ENCODE results near the gene MIEF1.

MIEF1 gene

GRCh38 chr22:39558950-39559349 is 56.9 kb downstream of the MIEF1 start:
- no peak for DNase-seq (ENCODE audit: low read depth)

- DNase-seq (ENCODE audit: low read depth): no peak
These were observed 57.5 kb downstream of the MIEF1 start for GRCh38 chr22:39559456-39560105.

GRCh38 chr22:39560127-39560526 is 58.0 kb downstream of the MIEF1 start:
- DNase-seq (ENCODE audit: low read depth): no peak

GRCh38 chr22:39562839-39563489 is 60.9 kb downstream of the MIEF1 start:
- no peak for DNase-seq (ENCODE audit: low read depth)

- no peak for DNase-seq (ENCODE audit: low read depth)
These were observed 61.7 kb downstream of the MIEF1 start for GRCh38 chr22:39563571-39564428.

GRCh38 chr22:39565414-39565944 is 63.4 kb downstream of the MIEF1 start:
- DNase-seq (ENCODE audit: low read depth): no peak

GRCh38 chr22:39567135-39567946 is 65.3 kb downstream of the MIEF1 start:
- no peak for DNase-seq (ENCODE audit: low read depth)

Data from non-pigmented ciliary epithelial cell (primary cell).